Spleen (tissue), 7 donors: Measurements from ENCODE around the gene SLC66A1.

Experiments
- CTCF ChIP-seq, 11 experiments: fragments of 200-600 bp in 7 of 11; fragments of 450-650 bp in 4 of 11; sonication (generic) in 4 of 11; IDR thresholded peaks in 8 of 11; conservative IDR thresholded peaks in 3 of 11; 1 replicate in 7 of 11; 2 replicates in 4 of 11; pipeline versions ENCODE4 v1.4.0 to v1.8.0; 2016 to 2021; ENCODE audit warnings: antibody characterized with exemption in 11 of 11, inconsistent platforms in 4 of 11, mild to moderate bottlenecking in 1 of 11
- POLR2A ChIP-seq, 3 donors: fragments of 450-650 bp; IDR thresholded peaks; one replicate each; pipeline ENCODE4 v1.5.1; 2017; ENCODE audit warnings: antibody characterized with exemption in 3 of 3, mild to moderate bottlenecking in 1 of 3
- donor health status: DM: no; HTN: no; CAD: no; lungs with moderate emphysema.
- donor health status: DM: no; HTN: no; CAD: no.
- donor health status: DM: no; HTN: no; CAD: no.

GRCh38 chr1:19319196-19319595 is 7.1 kb downstream of the SLC66A1 start:
- TF ChIP-seq CTCF (IDR thresholded peaks at IDR 0.05 in 8 of 11, conservative IDR thresholded peaks at IDR 0.05 in 3 of 11) = no peak
- no peak for TF ChIP-seq POLR2A (IDR thresholded peaks at IDR 0.05)
